Stomach (tissue), 4 donors: ENCODE data around the gene ARHGEF3.

Experiments
- POLR2A ChIP-seq, 4 donors: fragments of 450-650 bp; IDR thresholded peaks; one replicate each; pipeline ENCODE4 v1.6.1; 2016; ENCODE audit warnings: antibody characterized with exemption in 4 of 4, control low read depth in 2 of 4, mild to moderate bottlenecking in 1 of 4, moderate library complexity in 1 of 4
- POLR2AphosphoS5 ChIP-seq, 3 donors: sonication (generic); formaldehyde crosslinking; IDR thresholded peaks; one replicate each; pipeline ENCODE4 v1.6.1; 2016; ENCODE audit warnings: antibody characterized with exemption in 3 of 3
- TF ChIP-seq, protein P1 (sequence below), 7 experiments: fragments of 450-650 bp in 4 of 7; fragments of 200-600 bp in 3 of 7; sonication (generic) in 3 of 7; IDR thresholded peaks; one replicate each; pipeline ENCODE4 v1.5.1; 2016 to 2019; ENCODE audit warnings: antibody characterized with exemption in 7 of 7, control low read depth in 2 of 7, mild to moderate bottlenecking in 1 of 7

DNA sequence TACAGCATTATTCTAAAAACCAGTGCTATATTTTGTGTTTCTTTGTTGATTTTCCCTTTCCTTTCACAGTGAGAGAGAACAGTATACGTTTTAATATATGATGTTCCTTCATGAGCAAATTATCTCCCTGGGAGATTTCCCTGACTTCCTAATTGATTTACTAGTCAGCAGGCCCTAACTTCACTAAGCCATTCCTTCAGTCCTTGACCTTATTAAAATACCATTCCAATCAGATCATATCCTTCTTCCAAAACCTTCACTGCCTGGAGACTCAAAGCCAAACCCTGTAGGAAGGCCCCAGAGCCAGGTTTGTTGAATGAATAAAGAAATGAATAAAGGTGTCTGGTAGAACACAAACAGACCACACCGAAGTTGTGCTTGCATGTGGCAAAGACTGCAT, 43.8 kb upstream of the ARHGEF3 start:
- TF ChIP-seq, protein P1, sequence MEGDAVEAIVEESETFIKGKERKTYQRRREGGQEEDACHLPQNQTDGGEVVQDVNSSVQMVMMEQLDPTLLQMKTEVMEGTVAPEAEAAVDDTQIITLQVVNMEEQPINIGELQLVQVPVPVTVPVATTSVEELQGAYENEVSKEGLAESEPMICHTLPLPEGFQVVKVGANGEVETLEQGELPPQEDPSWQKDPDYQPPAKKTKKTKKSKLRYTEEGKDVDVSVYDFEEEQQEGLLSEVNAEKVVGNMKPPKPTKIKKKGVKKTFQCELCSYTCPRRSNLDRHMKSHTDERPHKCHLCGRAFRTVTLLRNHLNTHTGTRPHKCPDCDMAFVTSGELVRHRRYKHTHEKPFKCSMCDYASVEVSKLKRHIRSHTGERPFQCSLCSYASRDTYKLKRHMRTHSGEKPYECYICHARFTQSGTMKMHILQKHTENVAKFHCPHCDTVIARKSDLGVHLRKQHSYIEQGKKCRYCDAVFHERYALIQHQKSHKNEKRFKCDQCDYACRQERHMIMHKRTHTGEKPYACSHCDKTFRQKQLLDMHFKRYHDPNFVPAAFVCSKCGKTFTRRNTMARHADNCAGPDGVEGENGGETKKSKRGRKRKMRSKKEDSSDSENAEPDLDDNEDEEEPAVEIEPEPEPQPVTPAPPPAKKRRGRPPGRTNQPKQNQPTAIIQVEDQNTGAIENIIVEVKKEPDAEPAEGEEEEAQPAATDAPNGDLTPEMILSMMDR (IDR thresholded peaks at IDR 0.05) = no peak
- TF ChIP-seq POLR2AphosphoS5 (IDR thresholded peaks at IDR 0.05) (no peak), POLR2A (IDR thresholded peaks at IDR 0.05) (no peak)
